GM21619 (cell line): ENCODE measurements around the gene ENPP6.
"Not testable (repeated sequence)": the region's sequence is repeated elsewhere in the genome, so short reads cannot be mapped to it uniquely, and the experiment has no call there.

ENCODE experiments used
- ATAC-seq: cut with Tn5 transposase; IDR thresholded peaks from one replicate; pipeline ENCODE4 v1.9.1; 2021; ENCODE audit not compliant: unreplicated experiment

Gene ENPP6

GRCh38 chr4:184150102-184150839 is 67.4 kb downstream of the ENPP6 start:
- ATAC-seq: no peak

GRCh38 chr4:184148738-184149637 is 68.7 kb downstream of the ENPP6 start:
- no peak for ATAC-seq

DNA sequence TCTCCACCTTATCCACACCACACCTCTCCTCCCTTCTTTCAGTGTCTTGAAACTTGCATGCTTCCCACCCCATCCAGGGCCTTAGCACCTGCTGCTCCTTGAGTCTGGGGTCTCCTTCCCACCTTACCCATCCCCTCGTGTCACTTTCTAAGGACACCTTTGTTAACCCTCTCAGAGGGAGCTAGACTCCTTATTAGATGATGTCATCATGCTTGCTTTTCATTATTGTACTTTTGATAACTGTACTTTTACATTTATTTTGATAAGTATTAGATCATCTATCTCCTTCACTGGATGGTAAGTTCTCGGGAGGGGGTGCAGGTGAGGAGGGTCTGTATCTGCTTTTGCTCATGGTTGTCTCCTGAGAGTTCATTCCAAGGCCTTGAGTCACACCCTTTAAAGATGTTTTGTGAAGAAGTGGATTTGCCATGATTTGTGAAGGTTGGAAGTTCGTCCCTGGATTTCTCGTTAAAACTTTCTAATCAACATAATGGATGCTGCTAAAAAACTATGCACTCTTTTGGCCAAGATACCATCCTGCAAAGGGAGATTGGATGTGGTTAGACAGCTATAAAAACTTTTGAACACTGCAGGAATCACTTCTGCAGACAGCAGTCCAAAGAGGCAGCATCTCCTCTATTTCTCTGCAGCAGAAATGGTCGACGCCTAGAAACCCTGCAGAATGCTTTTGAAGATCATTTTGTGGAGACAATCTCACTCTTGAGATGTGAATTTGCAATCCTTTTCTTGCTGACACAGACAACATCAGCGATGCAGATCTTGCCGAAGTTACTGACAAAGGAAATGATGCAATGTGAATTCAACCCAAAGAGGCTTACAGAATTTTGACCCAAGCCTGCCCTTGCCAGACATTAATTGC is 69.6 kb downstream of the ENPP6 start:
- no peak for ATAC-seq

DNA sequence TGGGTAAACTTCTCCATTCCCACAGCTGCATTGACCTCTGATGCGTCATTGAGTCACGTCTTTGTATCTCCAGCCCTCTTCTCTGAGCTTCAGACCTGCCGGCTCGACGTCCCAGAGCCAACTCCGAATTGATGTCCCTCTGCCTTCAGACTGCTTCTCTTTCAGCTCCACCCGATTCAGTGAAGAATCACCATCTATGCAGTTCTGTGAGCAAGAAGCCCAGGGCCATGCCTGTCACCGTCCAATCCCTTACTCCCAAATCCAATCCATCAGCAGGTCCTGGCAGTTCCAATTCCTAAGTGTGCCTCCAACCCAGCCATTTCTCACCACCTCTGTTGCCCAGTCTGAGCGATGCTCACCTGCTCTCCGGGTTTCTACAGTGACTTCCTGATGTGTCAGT is 70.7 kb downstream of the ENPP6 start:
- ATAC-seq: no peak

DNA sequence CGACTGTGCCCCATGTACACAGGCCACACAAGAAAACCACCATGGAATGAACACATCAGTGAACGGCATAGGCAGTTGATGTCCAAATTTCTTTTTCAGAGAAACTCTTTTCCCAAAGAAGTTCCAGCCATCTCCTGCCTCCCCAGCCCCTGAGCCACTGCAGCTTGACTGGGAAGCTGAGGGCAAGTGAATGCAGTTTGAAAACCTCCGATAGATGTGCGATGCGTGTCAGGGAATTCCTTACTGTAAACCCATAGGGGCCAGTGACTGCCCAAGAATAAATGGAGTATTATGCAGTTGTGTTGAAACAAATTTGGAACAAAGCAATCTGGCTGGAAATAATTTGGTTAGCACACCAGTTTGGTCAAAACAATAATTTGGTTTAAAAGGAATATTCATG is 72.1 kb downstream of the ENPP6 start:
- no peak for ATAC-seq

- no peak for ATAC-seq
These were observed 73.7 kb downstream of the ENPP6 start for GRCh38 chr4:184143770-184144564.

GRCh38 chr4:184142121-184143000 is 75.3 kb downstream of the ENPP6 start:
- no peak for ATAC-seq

DNA sequence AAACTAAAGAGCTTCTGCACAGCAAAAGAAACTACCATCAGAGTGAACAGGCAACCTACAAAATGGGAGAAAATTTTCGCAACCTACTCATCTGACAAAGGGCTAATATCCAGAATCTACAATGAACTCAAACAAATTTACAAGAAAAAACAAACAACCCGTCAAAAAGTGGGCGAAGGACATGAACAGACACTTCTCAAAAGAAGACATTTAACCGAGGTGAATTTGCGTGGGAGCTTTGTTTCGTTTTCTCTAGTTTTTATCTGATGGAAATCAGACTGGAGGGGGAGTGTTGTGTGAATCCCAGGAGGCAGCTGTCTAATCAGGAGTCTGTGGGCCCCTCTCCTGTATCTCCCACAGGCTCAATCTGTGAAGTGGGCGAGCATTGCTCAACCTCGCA is 76.8 kb downstream of the ENPP6 start:
- not testable (repeated sequence) for ATAC-seq

- ATAC-seq: no peak
These were observed 81.1 kb downstream of the ENPP6 start for GRCh38 chr4:184136525-184136924.

- no peak for ATAC-seq
These were observed 90.9 kb downstream of the ENPP6 start for GRCh38 chr4:184126800-184127199.

- ATAC-seq: no peak
These were observed 94.9 kb downstream of the ENPP6 start for GRCh38 chr4:184122631-184123408.

DNA sequence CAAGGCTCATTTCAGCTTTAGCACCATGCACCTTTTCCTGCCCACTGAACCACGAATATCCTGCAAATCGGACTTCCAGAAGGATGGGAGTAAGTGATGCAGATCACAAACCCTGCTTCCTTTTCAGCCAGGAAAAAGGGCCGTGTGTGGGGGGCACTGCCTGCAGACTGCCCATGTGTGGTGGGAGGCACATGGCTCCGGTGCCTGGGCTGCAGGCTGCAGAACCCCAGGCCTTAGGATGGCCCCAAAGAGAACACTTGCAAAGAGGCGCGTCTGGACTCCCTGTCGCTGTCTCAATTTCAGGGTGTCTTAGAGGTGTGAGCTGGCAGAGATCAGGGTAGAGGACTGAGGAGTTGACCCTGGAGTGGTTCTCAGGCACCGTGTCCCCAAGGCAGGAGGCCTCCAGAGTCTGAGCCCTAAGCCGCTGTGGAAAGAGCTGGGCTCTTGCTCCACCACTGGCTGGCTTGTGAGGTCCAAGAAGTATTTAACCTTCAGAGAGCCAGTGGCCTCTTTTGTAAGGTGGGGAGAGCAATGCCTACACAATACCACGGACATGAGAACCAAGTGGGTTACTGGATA is 97.0 kb downstream of the ENPP6 start:
- ATAC-seq: no peak

DNA sequence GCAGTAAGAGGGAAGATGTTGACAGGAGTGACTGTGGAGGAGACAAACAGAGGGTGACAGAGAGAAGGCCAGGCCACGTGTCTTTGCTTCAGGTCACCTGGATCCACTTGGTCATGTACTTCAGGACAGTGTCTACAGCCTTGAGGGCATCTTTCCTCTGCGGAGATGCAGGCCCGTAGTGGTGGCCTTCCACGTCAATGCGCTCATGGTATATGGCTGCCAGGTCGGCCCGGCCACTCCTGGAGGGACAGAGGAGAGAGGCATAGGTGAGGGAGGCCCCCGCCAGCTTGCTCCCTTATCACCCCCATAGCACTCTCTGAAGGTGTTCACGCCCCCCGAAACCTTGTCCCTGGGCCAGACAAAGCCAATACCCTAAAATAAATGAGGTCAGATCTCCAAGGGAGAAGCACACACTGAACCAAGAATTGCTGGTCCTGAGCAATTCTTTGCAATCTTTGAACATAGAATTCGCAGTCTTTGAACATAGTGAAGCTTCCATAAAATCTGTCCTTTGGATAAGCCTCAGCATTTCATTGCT is 99.9 kb downstream of the ENPP6 start:
- no peak for ATAC-seq

GRCh38 chr4:184115399-184115798 is 102.3 kb downstream of the ENPP6 start:
- no peak for ATAC-seq

DNA sequence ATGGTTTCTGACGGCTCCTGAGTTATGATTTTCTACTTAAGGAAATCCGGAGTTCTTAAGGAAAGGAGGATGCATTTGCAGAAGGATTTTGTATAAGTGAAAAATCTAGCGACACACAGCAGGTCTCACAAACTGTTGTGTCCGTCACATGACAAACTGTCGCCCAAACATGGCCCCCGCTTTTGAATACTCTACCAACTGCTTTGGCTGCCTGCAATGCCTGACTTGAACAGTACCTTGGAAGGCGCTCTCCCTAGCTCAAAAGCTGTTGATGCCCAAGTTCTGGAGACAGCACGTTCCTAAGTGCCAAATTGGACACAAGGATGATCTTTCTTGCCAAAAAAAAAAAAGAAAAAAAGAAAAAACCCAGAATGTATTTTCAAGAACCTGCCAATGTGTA is 103.2 kb downstream of the ENPP6 start:
- no peak for ATAC-seq

DNA sequence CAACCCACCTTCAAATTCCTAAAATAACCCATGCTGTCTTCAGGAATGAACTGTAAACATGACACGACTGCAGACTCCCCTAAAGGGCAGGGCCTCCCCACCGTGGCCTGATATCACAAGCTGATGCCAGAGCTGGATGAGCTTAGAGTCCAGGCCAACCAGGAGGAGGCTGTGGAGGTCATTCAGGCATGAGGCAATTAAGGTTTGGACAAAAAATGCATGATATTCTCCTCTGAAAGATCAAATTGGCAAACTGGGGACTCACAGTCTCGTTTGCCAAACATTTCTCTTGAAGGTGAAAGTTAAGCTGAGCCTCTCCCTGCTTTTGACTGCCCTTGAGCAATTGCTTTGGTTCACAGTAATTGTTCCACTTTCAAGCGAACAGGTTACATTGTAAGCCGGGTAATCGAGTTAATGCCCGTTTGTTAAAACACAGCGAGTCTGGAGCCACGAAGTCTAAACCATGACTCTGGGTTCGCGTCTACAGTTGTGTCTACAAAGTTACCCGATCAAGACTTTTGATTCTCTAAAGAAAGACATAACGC is 105.6 kb downstream of the ENPP6 start:
- ATAC-seq: no peak

- no peak for ATAC-seq
These were observed 106.3 kb downstream of the ENPP6 start for GRCh38 chr4:184111233-184111832.
